ENCODE results near the gene CDH22. TPM values are rescaled to one million over a fixed set of nuclear protein-coding genes. Genes with fewer than 3 reads are reported as not detected.

Gene CDH22
- total RNA-seq, 2 donors from 2014 or later: 0.22 to 0.77 TPM

- peaks cover 67% of the 10 kb centered on the region for H3K27me3 Mint-ChIP-seq (ENCODE audit: insufficient read depth)
These were observed 136.8 kb downstream of the CDH22 start for GRCh38 chr20:46171476-46171875.

GRCh38 chr20:46169245-46170171, 138.8 kb downstream of the CDH22 start:
- Histone ChIP-seq H3K9me3 (ENCODE audit: control insufficient read depth, low read length) (no peaks in the 10 kb centered on the region), H3K4me1 (ENCODE audit: control insufficient read depth, insufficient read depth, low read length) (no peaks in the 10 kb centered on the region), H3K27me3 (ENCODE audit: control insufficient read depth, insufficient read depth, low read length, poor library complexity, severe bottlenecking) (peaks cover 42% of the 10 kb centered on the region), H3K9ac (ENCODE audit: extremely low read depth, low read length, poor library complexity, severe bottlenecking) (no peak overlapping the region), H3K36me3 (ENCODE audit: control insufficient read depth, insufficient read depth, low read length) (no peaks in the 10 kb centered on the region), H3K27ac (ENCODE audit: low read depth, low read length) (no peak overlapping the region), H3K4me3 (ENCODE audit: low read length) (no peak overlapping the region)
- no peak overlapping the region for H3K27ac Mint-ChIP-seq
- WGBS, 2 experiments (ENCODE audit: insufficient coverage in 1 of 2, insufficient read length in 1 of 2): 82 to 84% methylated on average over 4 to 13 of the region's 13 CpGs
- H3K36me3 Mint-ChIP-seq (ENCODE audit: low read depth): no peaks in the 10 kb centered on the region
- no peaks in the 10 kb centered on the region for H3K9me3 Mint-ChIP-seq
- peaks cover 55% of the 10 kb centered on the region for H3K27me3 Mint-ChIP-seq (ENCODE audit: insufficient read depth)
- no peak for DNase-seq
- H3K4me1 Mint-ChIP-seq: no peaks in the 10 kb centered on the region
- no peak overlapping the region for H3K4me3 Mint-ChIP-seq
- TF ChIP-seq CTCF (conservative IDR thresholded peaks at IDR 0.05): no peak

More at GRCh38 chr20:46171476-46171875, 136.8 kb downstream of the CDH22 start:
- no peak for TF ChIP-seq CTCF (conservative IDR thresholded peaks at IDR 0.05)
- Histone ChIP-seq H3K4me1 (ENCODE audit: control insufficient read depth, insufficient read depth, low read length) (no peaks in the 10 kb centered on the region), H3K9me3 (ENCODE audit: control insufficient read depth, low read length) (no peaks in the 10 kb centered on the region), H3K27ac (ENCODE audit: low read depth, low read length) (no peak overlapping the region), H3K27me3 (ENCODE audit: control insufficient read depth, insufficient read depth, low read length, poor library complexity, severe bottlenecking) (peaks cover 59% of the 10 kb centered on the region), H3K9ac (ENCODE audit: extremely low read depth, low read length, poor library complexity, severe bottlenecking) (no peak overlapping the region), H3K36me3 (ENCODE audit: control insufficient read depth, insufficient read depth, low read length) (no peaks in the 10 kb centered on the region), H3K4me3 (ENCODE audit: low read length) (no peak overlapping the region)
- Mint-ChIP-seq H3K36me3 (ENCODE audit: low read depth) (no peaks in the 10 kb centered on the region), H3K9me3 (no peaks in the 10 kb centered on the region), H3K27ac (no peak overlapping the region), H3K4me3 (no peak overlapping the region), H3K4me1 (no peaks in the 10 kb centered on the region)
- 86% methylated on average over 2 of the region's 2 CpGs for WGBS, 2 experiments (ENCODE audit: insufficient coverage in 1 of 2, insufficient read length in 1 of 2)
- no peak for DNase-seq

GRCh38 chr20:46168438-46168837, 139.9 kb downstream of the CDH22 start:
- no peak overlapping the region for H3K27ac Mint-ChIP-seq
- no peak for DNase-seq
- Histone ChIP-seq H3K27me3 (ENCODE audit: control insufficient read depth, insufficient read depth, low read length, poor library complexity, severe bottlenecking) (peaks cover 32% of the 10 kb centered on the region), H3K4me1 (ENCODE audit: control insufficient read depth, insufficient read depth, low read length) (no peaks in the 10 kb centered on the region), H3K36me3 (ENCODE audit: control insufficient read depth, insufficient read depth, low read length) (no peaks in the 10 kb centered on the region), H3K9me3 (ENCODE audit: control insufficient read depth, low read length) (no peaks in the 10 kb centered on the region), H3K4me3 (ENCODE audit: low read length) (no peak overlapping the region), H3K9ac (ENCODE audit: extremely low read depth, low read length, poor library complexity, severe bottlenecking) (no peak overlapping the region), H3K27ac (ENCODE audit: low read depth, low read length) (no peak overlapping the region)
- no peak for TF ChIP-seq CTCF (conservative IDR thresholded peaks at IDR 0.05)
- no peak overlapping the region for H3K4me3 Mint-ChIP-seq
- 77 to 85% methylated on average over 6 to 8 of the region's 8 CpGs for WGBS, 2 experiments (ENCODE audit: insufficient coverage in 1 of 2, insufficient read length in 1 of 2)
- H3K27me3 Mint-ChIP-seq (ENCODE audit: insufficient read depth): peaks cover 48% of the 10 kb centered on the region
- no peaks in the 10 kb centered on the region for H3K9me3 Mint-ChIP-seq
- H3K4me1 Mint-ChIP-seq: no peaks in the 10 kb centered on the region
- no peaks in the 10 kb centered on the region for H3K36me3 Mint-ChIP-seq (ENCODE audit: low read depth)
